SK-N-MC (cell line): ENCODE measurements around the gene COG1.

Experiments used
- EZH2 ChIP-seq: fragments of 200-600 bp; sonication (generic); IDR thresholded peaks from one replicate; pipeline ENCODE4 v1.6.1; 2017; ENCODE audit warnings: antibody characterized with exemption
- FOXP2 ChIP-seq: optimal IDR thresholded peaks from 2 replicates; pipeline ENCODE3; 2011; ENCODE audit warnings: mild to moderate bottlenecking, moderate library complexity; ENCODE audit not compliant: insufficient read depth; ENCODE audit errors: extremely low read length, control extremely low read depth
- POLR2AphosphoS5 ChIP-seq: IDR thresholded peaks from 2 replicates; pipeline ENCODE4 v1.6.1; 2012; ENCODE audit warnings: mild to moderate bottlenecking, low read depth, low read length, borderline replicate concordance

- peak; percentile 32 for TF ChIP-seq EZH2
- TF ChIP-seq POLR2AphosphoS5: no peak
- TF ChIP-seq FOXP2: no peak
These were observed 27.0 kb upstream of the COG1 start for GRCh38 chr17:73165616-73166404.
